ENCODE results near the gene MRPS14. TPM values are rescaled to one million over a fixed set of nuclear protein-coding genes. Genes with fewer than 3 reads are reported as not detected.

The MRPS14 gene
- polyA plus RNA-seq, 1 of the 3 experiments (the other 2 are of a cell fraction), result 18.2 TPM

- POLR2A ChIA-PET, result no interaction called here
- TF ChIP-seq EZH2phosphoT487 (IDR thresholded peaks at IDR 0.05; ENCODE audit: borderline replicate concordance, low read depth), result no peak
- TF ChIP-seq FOXJ3 (CRISPR knock-in tag; IDR thresholded peaks at IDR 0.05), result no peak
- TF ChIP-seq JUND (IDR thresholded peaks at IDR 0.05), result no peak
- no peak for TF ChIP-seq TAF1 (IDR thresholded peaks at IDR 0.05; ENCODE audit: borderline replicate concordance, low read depth, low read length)
- no peak for TF ChIP-seq CTCF (IDR thresholded peaks at IDR 0.05)
- no peak for TF ChIP-seq CHD2 (IDR thresholded peaks at IDR 0.05; ENCODE audit: low read length, partially characterized antibody)
- TF ChIP-seq RCOR1 (IDR thresholded peaks at IDR 0.05; ENCODE audit: low read length), result no peak
- no peak for TF ChIP-seq NFIC (IDR thresholded peaks at IDR 0.05; ENCODE audit: borderline replicate concordance)
- no peak for TF ChIP-seq GABPA (IDR thresholded peaks at IDR 0.05; ENCODE audit: low read depth)
- TF ChIP-seq PBX3 (IDR thresholded peaks at IDR 0.05), result no peak
- TF ChIP-seq POLR2AphosphoS5 (IDR thresholded peaks at IDR 0.05; ENCODE audit: low read depth, low read length), result no peak
- no peak for TF ChIP-seq SMC3 (IDR thresholded peaks at IDR 0.05; ENCODE audit: low read depth, low read length)
- TF ChIP-seq TCF12 (IDR thresholded peaks at IDR 0.05), result no peak
- TF ChIP-seq USF2 (IDR thresholded peaks at IDR 0.05; ENCODE audit: borderline replicate concordance, low read depth, low read length), result no peak
- TF ChIP-seq MAX (IDR thresholded peaks at IDR 0.05; ENCODE audit: low read depth), result no peak
- TF ChIP-seq EP300 (IDR thresholded peaks at IDR 0.05; ENCODE audit: borderline replicate concordance in 1 of 2, low read depth in 1 of 2, low read length in 1 of 2), result no peak
- no peak overlapping the region for H3K4me2 ChIP-seq
- H3K36me3 ChIP-seq (replicated peaks in 1 of 2; ENCODE audit: control insufficient read depth in 1 of 2, insufficient read depth in 2 of 2, low read length in 1 of 2), result no peaks in the 10 kb centered on the region
- H3K27me3 ChIP-seq (ENCODE audit: insufficient read depth), result no peaks in the 10 kb centered on the region
- no peak overlapping the region for H3K27ac ChIP-seq (ENCODE audit: low read depth in 2 of 2, low read length in 1 of 2)
- CTCF ChIA-PET, result no interaction called here
- no peaks in the 10 kb centered on the region for H3K79me2 ChIP-seq (ENCODE audit: insufficient read depth)
- no peaks in the 10 kb centered on the region for H3K9me3 ChIP-seq
- no peak overlapping the region for H2AFZ ChIP-seq (ENCODE audit: low read depth)
- no peaks in the 10 kb centered on the region for H3K4me1 ChIP-seq (ENCODE audit: control insufficient read depth in 1 of 2, insufficient read depth in 2 of 2, low read depth in 1 of 2, low read length in 1 of 2)
- H3K9me2 ChIP-seq, result no peaks in the 10 kb centered on the region
- WGBS (ENCODE audit: low lambda C conversion rate), result 23% methylated on average over 2 of the region's 2 CpGs
- no peak overlapping the region for H3K4me3 ChIP-seq (ENCODE audit: low read depth in 2 of 2, low read length in 1 of 2)
- no peak overlapping the region for H3K9ac ChIP-seq
- H4K20me1 ChIP-seq (ENCODE audit: insufficient read depth), result no peaks in the 10 kb centered on the region
- H3F3A ChIP-seq (replicated peaks; ENCODE audit: insufficient read depth), result no peaks in the 10 kb centered on the region
- DNase-seq, result no peak
Observed at GRCh38 chr1:175034775-175035174, 11.6 kb upstream of the MRPS14 start.
